Stimulated activated CD8-positive, alpha-beta memory T cell treated with anti-CD3 and anti-CD28 coated beads, Interleukin-7, amount 100 ng/mL, for 48 hours (primary cell): ENCODE data around the gene TMCC2.
A peak's percentile ranks its signal among the peaks of the same experiment; 100 is the strongest.

Experiments used
- DNase-seq, 2 donors: peaks; one replicate each; pipeline ENCODE4 v3.0.0-alpha.2; 2020; ENCODE audit warnings: low read depth in 1 of 2; ENCODE audit errors: extremely low read depth in 1 of 2

The TMCC2 gene

DNA sequence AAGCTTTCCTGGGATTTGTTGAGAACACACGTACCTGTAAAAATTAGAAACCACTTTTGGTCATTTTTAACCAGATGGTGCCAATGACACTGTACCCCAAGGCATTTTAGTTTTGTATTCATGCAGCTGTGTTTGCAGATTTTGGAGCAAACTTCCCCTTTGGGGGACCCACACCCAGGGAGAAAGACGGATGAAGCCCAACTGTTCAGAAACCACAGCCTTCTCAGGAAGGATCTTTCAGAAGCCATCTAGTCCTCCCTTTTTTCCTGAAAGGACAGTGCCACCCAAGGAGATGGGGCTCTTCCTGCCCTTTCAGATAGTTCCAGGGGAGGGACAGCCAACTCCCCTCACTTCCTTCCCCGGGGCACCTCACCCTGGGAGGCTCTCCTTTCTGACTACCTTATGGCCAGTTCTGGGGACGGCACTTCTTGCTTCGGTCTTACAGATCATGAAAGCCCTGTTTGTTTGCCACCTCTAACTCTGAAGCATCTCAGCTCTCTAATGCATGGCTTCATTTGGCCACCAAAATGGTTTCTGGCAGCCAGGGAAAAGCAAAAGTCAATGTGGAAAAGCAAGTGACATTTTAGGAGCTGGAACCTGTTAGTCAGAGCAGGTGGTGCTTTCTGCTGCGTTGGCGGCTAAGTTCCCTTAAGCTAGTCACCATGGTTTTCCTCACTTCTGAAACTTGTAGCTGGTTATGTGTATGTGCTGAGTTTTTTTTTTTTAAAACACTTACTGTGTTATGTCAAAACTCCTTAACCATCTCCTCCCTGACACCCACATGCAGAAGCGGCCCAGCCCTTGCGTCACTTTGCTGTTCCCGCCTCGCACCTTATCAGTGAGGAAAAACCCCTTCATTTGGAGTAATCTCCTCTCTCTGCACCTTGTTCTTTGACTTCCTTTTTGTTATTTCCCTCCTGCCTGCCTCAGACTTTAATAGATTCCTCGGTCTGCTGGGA lies 10.1 kb downstream of the TMCC2 start:
- peak; percentile 26 to 56 for DNase-seq

DNA sequence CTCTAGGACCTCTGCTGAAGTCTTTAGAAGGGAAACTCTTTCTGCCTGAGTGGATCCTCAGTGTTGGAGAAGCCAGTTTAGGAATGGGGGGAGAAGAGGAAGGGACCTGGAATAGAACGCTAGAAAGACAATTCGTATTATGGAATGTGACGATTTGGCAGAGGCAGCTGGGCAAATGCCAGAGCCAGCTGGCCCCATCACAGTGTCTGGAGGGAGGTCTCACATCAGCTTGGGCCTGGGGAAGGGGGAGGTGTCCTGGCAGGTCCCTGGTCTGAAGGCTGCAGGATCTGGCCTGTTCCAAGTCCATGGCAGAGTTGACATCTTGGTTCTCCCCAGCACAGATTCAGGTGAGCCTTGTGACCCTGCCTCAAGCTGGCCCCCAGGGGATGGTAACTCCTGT lies 11.3 kb downstream of the TMCC2 start:
- DNase-seq = no peak

DNA sequence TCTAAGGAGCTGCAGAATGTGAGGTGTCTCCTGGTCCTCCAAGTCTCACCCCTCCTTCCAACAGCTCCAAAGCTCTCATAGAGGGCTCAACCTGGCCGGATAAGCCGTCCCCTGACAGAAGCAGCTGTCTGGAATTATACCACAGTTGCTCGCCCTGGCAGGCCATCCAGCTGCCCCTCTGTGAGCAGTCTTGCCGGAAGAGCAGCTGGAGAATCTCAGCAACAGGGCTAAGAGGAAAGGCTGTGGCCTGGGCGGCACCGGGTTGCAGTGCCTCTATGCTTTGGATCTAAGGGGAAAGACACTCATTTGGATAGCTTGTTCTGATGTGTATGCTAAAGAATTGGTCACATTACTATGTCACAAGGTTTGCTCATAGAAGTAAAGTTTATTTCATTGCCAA lies 12.4 kb downstream of the TMCC2 start:
- no peak for DNase-seq

DNA sequence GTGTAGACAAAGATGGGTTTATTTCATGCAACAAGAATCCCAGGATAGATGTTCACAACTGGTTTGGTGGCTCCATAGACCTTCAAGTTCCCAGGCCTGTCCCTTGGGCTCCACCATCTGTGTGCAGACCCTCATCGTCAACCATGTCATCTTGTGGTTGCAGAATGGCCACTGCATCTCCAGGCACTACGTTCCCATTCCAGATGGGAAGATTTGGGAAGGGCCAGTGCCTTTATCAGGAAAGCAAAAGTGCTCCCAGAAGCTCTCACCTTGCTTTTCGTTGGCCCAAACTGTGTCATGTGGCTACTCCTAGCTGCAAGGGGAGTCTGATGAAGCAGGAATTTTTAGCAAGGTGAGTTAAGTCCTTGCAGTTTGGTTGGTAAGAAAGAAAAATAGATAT lies 12.8 kb downstream of the TMCC2 start:
- no peak for DNase-seq

DNA sequence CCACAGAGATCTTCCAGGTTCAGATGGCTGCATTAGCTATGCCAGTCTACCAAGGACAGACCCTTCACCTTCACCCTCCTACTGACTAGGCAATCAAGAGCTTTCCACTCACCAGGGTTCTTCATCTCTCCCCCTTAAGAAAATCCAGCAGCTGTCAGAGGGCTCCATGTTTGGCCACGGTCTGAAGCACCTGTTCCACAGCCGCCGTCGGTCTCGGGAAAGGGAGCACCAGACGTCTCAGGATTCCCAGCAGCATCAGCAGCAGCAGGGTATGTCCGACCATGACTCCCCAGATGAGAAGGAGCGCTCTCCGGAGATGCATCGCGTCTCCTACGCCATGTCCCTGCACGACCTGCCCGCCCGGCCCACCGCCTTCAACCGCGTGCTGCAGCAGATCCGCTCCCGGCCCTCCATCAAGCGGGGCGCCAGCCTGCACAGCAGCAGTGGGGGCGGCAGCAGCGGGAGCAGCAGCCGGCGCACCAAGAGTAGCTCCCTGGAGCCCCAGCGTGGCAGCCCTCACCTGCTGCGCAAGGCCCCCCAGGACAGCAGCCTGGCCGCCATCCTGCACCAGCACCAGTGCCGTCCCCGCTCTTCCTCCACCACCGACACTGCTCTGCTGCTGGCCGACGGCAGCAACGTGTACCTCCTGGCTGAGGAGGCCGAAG lies 13.8 kb downstream of the TMCC2 start:
- no peak for DNase-seq

DNA sequence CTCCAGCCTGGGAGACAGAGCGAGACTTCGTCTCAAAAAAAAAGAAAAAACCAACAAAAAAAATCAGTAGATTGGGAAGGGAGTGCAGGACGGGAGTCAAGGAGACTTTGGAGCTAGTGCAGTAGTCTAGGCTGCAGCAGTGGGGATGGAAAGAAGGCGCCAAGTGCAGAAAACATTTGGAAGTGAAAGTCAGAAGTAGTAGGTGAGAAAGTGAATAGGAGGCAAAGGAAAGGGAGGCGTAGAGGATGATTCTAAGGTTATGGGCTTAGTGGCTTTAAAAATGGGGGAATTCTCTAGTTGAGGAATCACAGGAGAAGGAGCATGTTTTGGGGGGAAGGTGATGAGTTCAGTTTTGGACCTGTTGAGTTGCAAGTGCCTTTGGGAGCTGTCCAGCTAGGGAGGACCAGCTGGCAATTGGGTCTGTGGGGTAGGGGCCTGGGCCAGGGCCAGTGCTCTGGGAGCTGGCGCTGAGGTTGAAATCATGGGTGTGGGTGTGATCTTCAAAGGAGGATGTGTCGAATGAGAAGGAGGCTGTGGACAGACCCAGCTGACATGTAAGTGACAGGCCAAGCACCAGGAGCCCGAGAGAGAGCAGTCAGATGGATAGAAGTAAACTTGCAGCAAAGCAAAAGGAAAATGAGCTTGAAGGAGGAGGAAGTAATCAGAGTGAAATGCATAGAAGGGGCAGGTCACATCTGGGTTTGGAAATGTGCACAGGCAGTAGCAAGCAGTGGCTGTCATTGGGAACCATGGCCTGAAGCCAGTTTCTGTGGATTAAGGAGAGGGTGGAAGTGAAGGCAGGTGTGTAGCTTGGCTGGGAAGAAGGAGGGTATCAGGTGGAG lies 15.8 kb downstream of the TMCC2 start:
- DNase-seq = no peak

DNA sequence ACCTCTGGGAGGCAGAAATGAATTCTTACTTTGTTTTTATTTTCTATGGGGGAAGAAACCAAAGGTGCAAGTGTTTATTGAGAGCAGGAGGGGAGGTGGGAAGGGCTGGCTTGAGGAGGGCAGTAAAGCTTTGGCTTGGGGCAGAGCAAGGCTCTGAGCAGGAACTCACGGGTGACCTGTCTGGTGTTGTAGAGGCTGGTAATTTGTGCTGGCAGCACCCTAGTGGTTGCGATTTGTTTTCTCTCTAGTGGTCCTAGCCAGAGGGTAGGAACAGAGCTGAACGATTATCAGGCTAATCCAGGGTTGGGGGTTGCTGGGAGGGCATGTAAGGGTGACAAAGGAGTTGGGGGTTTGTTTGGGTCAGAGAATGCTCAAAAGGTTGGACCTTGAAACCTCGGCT lies 16.6 kb downstream of the TMCC2 start:
- DNase-seq = no peak

DNA sequence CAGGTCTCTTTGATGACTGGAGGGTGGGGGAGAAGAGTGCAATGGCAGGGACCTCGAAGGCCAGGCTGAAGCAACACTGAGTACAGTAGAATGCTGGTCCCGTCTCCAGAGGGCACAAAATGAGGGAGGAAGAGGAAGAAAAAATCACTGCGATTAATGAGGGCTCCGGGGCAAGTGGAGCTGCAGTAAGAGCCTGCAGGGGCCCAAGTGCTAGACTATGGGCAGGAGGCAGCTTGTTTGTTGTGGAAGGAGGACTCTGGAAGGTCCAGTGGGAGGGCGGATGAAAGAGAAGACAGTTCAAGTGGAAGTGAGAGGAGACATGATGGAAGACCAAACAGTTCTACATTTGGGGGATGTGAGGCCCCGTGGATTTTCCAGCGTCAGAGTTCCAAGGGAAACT lies 17.4 kb downstream of the TMCC2 start:
- no peak for DNase-seq

DNA sequence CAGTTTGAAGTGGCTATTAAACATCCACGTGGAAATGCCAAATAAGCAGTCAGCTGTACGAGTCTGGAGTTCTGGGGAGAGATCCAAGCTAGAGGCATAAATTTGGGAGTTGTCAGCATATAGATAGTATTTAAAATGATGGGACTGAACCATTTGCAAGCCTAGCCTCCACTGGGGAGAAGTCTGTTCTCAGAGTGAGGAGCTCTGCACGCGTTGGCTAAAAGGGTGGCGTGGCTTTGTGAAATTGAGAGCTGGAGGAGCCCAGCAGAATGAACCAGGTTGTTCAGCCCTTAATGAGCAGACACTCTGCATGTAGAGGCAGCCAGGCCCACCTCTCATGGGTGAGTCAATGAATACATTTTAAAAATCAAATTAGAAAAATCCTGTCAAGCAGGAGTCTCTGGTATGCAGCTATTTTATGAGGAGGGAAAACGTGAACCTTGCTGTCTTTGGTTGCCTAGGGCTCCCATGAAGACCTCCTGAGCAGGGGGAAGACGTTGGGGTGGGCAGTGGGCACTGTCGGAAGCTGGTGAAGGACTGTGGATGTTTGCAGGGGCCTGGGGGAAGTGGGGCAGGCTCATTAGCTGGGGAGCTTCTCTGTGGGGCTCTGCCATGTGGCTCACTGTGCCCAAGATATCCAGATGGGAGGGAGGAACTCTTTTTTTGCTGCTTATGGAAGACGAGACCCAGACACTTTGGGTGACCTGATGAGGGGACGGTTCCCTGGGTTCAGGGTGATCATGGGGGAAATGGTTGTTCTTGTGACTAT lies 18.8 kb downstream of the TMCC2 start:
- no peak for DNase-seq

DNA sequence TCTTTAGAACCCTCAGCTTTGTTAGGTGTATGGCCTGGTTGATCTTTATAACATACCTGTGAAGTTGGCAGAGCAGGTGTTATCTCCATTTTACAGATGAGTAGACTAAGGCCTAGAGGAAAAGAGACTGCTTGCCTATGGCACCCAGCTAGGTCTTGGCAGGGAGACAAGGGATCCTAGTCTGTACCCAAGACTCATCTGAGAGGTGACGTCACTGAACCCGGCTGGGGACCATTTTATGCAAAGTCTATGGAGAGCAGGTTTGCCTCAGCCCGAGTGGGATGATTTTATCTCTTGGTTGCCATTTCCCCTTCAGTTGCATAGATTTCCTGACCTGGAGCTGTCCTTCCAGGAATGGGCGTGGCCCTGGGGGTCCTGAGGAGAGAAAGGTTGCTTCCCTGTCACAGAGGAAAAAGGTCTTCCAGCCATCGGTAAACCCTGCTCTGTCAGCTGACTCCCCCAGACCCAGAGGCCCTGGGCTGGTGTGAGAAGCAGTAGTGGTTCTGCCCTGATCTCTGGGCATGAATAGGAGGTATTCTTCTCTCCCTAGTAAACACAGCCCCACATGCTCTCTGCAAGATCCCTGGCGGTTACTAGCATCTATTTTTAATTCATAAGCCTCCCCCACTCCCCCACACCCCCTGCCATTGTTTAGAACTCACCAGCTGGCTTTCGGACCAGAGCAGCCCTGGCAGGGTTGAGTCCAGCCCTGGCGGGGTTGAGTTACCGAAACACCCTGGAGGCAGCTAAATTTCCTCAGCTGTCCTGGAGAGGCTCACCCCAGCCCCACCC lies 19.6 kb downstream of the TMCC2 start:
- DNase-seq = no peak

DNA sequence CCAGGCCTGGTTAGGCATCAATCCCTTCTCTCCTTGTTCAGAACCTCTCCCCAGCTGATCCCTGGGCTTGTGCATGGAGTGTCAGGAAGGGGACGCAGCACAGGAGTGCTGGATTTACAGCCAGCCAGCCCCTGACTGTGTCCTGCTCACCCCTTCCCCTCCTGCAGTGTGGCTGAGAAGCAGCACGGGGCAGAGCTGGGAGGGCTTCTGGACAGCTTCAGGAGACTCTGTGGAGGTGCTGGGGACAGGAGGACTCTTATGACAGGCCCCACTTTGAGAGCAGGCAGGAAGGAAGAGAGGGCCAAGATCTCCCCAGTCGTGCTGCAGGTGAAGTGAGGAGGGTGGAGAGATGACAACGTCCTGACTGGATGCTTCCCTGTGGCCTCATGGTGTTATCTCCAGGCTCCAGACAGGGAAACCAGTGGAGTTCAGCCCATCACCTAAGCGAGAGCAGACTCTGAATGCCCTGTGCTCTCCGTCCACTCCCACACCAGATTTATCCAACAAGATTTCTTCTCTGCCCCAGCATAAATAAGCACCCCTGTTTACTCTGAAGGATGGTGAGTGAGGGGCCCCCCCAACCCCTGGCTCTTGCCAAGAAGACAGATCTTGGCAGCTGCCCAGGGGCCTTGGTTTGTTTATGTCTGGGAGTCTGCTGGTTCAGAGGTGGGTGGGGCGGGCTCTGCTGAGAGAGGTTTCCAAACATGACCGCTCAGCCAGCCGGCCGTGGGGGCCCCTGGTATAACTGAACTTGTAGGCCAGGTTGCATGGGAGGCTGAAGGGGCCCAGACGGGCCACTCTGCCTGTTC lies 21.3 kb downstream of the TMCC2 start:
- no peak for DNase-seq

DNA sequence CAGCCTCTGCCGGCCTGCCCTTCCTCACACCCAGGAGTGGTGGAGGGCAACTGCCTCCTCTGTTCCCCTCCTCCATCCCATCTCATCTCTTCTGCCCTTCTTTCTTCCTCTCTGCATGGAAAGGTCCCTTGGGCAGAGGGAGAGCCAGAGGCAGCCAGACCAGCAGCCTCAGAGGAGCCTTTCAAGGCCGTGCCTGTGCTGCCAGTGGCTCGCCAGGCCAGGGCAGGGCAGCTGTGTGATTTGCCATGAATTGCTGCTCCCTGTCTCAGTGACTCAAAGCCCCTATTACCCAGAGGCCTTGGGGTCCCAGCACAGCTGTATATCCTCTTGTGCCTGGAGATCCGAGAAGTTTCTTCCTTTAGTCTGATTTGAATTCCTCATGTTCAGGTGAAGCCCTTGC lies 21.9 kb downstream of the TMCC2 start:
- no peak for DNase-seq

DNA sequence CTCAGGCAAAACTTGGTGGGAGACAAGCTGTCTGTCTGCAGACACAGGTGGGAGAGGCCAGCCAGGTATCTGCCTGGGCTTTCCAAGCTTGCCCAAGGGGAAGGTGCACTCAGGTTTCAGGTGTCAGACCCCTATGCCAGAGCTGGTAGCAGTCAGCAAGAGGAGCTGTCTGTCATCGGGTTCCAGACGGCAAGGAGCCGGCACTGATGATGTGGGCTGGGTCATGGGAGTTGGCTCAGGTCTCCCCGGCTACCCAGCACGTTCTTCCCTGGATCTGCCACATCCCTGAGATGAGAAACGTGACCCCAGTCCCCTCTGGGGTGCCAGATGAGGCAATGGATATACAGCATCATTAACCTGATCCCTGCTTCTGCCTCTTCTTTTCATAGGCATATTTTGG lies 23.0 kb downstream of the TMCC2 start:
- DNase-seq = no peak

DNA sequence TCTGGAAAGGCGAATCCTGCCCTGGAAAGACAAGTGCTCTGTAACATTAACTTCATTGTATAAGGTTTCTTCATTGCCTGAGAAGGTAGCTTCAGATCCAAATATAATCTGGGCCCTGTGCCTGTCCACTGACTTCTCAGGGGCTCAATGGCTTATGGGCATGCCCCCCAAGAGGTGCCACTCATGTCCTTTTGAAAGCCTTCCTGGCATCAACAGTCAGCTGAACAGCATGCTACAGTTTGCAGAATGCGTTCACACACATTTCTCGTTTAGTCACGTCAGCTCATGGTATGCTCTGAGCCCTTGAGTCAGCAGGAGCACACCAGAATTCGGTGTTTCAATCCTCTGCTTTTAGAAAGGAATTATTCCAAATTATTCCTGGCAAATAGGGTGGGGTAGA lies 23.8 kb downstream of the TMCC2 start:
- no peak for DNase-seq

DNA sequence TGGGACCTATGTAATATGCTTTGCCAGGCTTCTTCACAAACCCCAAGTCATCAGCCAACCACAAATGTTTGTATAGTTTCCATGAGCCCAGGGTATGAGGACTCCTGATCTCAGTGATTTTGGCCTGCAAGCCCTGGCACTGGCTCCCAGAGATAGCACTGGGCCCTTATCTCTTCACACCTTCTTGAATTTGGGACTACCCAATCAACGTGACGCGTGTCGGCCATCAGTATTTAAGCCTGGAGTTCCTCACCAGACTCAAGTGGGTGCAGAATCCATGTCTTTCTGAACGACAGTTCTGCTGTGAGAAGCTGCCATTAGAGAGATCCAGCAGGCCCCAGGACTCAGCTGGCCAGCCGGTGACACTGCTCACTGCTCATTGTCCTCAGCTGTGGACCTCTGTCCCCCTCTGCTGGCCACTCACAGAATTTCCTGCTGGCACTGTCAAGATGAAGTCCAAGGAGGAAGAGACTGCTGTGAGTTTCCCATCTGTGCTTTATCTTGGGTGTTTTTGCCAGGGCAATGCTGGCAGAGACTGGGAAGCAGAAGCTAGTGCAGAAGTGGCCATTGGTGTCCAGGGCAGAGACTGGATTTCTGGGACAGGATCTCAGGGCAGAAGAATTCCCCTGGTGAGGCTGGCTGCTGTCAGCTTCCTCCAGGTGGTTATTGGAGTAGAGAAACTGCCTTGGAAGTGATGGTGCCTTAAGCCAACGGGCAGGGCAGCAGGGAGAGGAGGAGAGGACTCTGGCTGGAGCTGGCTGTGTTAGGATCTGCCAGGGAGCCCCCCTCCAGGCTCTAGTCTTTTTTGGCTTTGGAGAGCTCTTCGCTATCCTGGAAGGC lies 28.4 kb downstream of the TMCC2 start:
- DNase-seq = peak; percentile 61 to 71

DNA sequence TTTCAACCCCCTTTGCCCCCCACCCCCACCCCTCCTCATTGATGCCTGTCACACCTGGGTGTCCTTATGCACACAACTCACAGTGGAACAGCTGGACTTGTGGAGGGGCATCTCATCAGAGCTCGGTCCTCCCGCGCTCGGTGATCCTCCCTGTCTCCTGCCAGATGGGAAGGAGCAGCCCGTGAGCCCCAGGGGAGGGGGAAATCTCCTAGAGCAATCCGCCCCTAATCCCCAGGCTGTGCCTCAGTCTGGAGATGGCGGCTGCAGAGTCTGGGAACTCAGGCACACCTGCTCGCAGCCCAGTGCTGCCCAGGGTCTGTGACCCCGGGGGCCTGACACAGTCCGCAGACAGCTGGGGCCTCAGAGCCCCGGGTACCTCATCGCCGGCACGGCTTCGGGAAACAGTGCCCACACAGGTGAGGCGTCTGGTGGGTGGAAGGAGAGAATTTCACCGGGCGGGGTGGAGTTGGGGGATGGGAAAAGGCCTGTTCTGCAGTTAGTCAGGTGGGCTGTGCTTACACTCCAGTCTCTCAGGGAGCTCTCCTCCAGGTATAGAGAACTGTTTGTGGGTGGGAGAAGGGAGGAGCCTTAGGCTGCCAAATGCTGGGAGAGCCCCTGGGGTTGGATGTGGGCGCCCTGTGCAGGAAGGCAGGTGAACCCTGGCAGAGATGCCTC lies 29.3 kb downstream of the TMCC2 start:
- no peak for DNase-seq

DNA sequence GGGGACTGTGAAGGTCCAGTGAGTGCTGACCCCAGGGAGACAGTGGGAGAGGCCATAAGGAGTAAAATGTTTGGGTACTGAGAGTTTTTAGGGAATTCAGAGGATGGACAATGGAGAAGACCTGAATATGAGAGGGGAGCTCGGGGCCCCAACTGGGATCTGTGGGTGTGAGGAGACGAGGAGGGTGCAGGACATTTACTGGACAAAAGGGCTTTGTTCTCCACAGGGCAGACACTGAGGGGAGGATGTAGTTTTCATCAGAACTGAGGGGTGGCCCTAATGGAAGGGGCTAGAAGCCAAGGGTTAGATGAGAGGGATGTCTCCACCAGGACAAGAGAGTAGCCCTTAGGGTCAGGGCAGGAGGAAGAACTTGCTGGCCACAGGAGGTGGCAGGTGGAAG lies 30.0 kb downstream of the TMCC2 start:
- DNase-seq = no peak

DNA sequence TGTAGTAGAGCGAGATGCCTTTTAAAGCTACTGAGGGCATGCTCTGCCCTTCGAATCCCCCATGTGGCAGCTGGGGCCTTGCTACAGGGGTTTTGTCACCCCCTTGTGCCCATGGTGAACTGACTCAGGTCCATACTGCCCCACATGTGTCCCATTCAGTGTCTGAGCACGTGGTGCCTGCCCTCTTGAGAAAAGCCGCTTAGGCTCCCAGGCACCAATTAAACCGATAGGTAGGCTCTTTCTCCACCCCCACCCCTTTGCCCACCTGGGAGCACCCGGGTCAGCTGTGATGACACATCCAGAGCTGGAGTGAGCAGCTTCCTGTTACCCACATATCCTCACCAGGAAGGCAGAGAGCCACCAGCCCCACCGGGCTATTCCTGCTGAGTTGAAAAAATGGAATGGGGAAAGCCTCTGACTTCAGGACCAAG lies 30.5 kb downstream of the TMCC2 start:
- DNase-seq = no peak
